HCT116 (cell line): Measurements from ENCODE around the gene BOD1. TPM values are rescaled to one million over a fixed set of nuclear protein-coding genes. Genes with fewer than 3 reads are reported as not detected.

Source experiments
- ATAC-seq: fragments of 200-7000 bp; cut with Tn5 transposase; 2 replicates; pipeline ENCODE4 v1.9.1; 2020; ENCODE audit warnings: mild to moderate bottlenecking, moderate library complexity
- Bru-seq: library from RNA; stranded (reverse); fragments of 400-500 nt; gene quantifications from one replicate; lab custom pipeline; 2021; lab: Mats Ljungman, UMichigan
- BruChase-seq, 2 experiments: library from RNA; stranded (reverse); fragments of 400-500 nt; gene quantifications; one replicate each; lab custom pipeline; 2021; lab: Mats Ljungman, UMichigan
- BruUV-seq: library from RNA; stranded (reverse); fragments of 400-500 nt; replicated peaks from 2 replicates; lab custom pipeline; 2021; lab: Mats Ljungman, UMichigan
- CTCF ChIA-PET: fragments of 300-600 bp; sonication (Branson Sonifier 250); formaldehyde crosslinking; loops from one replicate; lab custom pipeline; 2021; ENCODE audit warnings: antibody characterized with exemption; lab: Charles Lee
- POLR2A ChIA-PET: fragments of 300-600, 350-600 bp; sonication (Branson Sonifier 250); formaldehyde crosslinking; loops from one replicate; lab custom pipeline; 2021; ENCODE audit warnings: antibody characterized with exemption; lab: Charles Lee
- RAD21 ChIA-PET, 2 experiments: fragments of 300-600 bp; sonication (Branson Sonifier 250); formaldehyde crosslinking; loops; one replicate each; lab custom pipeline; 2023; ENCODE audit warnings: low total read pairs in 2 of 2; ENCODE audit not compliant: uncharacterized antibody in 2 of 2, unreplicated experiment in 2 of 2, low non-redundant PET in 1 of 2; lab: Charles Lee
- DNase-seq: peaks from one replicate; pipeline ENCODE4 v3.0.0-alpha.2; 2010; ENCODE audit warnings: low read depth, low spot score
- H2AFZ ChIP-seq: fragments of 200-600 bp; shearing (Covaris generic), sonication (generic); 2 replicates; pipeline ENCODE4 v1.6.1; 2017; ENCODE audit warnings: low read depth, mixed run types, mixed read lengths, antibody characterized with exemption, low read length; ENCODE audit not compliant: poor library complexity, severe bottlenecking
- H3K27ac ChIP-seq: 2 replicates; pipeline ENCODE4 v1.5.1; 2012; ENCODE audit warnings: low read depth, low read length
- H3K27me3 ChIP-seq: fragments of 200-600 bp; sonication (generic); 2 replicates; pipeline ENCODE4 v1.6.1; 2016; ENCODE audit warnings: mixed run types, low read length, mixed read lengths; ENCODE audit not compliant: insufficient read depth
- H3K36me3 ChIP-seq, 2 experiments: fragments of 200-500 bp in 1 of 2; fragments of 200-600 bp in 1 of 2; sonication (Bioruptor generic) in 1 of 2; sonication (generic) in 1 of 2; 2 replicates each; pipeline versions ENCODE4 v1.5.1 to v1.6.1; 2014 to 2016; ENCODE audit warnings: low read length in 2 of 2, inconsistent platforms in 1 of 2, mixed read lengths in 1 of 2, mixed run types in 1 of 2; ENCODE audit not compliant: insufficient read depth in 2 of 2, control insufficient read depth in 1 of 2
- H3K4me1 ChIP-seq, 2 experiments: fragments of 200-600 bp in 1 of 2; sonication (generic) in 1 of 2; 2 replicates each; pipeline versions ENCODE4 v1.5.1 to v1.6.1; 2012 to 2017; ENCODE audit warnings: low read length in 2 of 2, inconsistent platforms in 1 of 2, mild to moderate bottlenecking in 1 of 2, mixed read lengths in 1 of 2, mixed run types in 1 of 2, moderate library complexity in 1 of 2; ENCODE audit not compliant: insufficient read depth in 2 of 2, control insufficient read depth in 1 of 2
- H3K4me2 ChIP-seq: fragments of 200-600 bp; sonication (generic); 2 replicates; pipeline ENCODE4 v1.6.1; 2017; ENCODE audit warnings: mixed run types, low read length, mixed read lengths
- H3K4me3 ChIP-seq, 2 experiments: fragments of 200-600 bp in 1 of 2; sonication (generic) in 1 of 2; replicated peaks in 1 of 2; 2 replicates each; pipeline ENCODE4 v1.5.1; 2011 to 2016; ENCODE audit warnings: low read length in 2 of 2, control low read depth in 1 of 2, low read depth in 1 of 2, mild to moderate bottlenecking in 1 of 2, mixed read lengths in 1 of 2, mixed run types in 1 of 2
- H3K79me2 ChIP-seq: fragments of 200-600 bp; sonication (generic); 2 replicates; pipeline ENCODE4 v1.6.1; 2017; ENCODE audit warnings: mild to moderate bottlenecking, mixed run types, low read length, moderate library complexity, mixed read lengths; ENCODE audit not compliant: insufficient read depth
- H3K9ac ChIP-seq: fragments of 200-600 bp; sonication (generic); 2 replicates; pipeline ENCODE4 v1.6.1; 2016; ENCODE audit warnings: low read length, mixed read lengths
- H3K9me2 ChIP-seq: fragments of 200-600 bp; sonication (generic), shearing (Covaris generic); 2 replicates; pipeline ENCODE4 v1.6.1; 2017; ENCODE audit warnings: mixed run types, mild to moderate bottlenecking, moderate library complexity; ENCODE audit not compliant: insufficient read depth
- H3K9me3 ChIP-seq, 2 experiments: fragments of 200-500 bp in 1 of 2; fragments of 200-600 bp in 1 of 2; sonication (Bioruptor generic) in 1 of 2; sonication (generic) in 1 of 2; 2 replicates each; pipeline ENCODE4 v1.6.1; 2014 to 2017; ENCODE audit warnings: low read length in 2 of 2, mixed read lengths in 2 of 2, inconsistent platforms in 1 of 2, low read depth in 1 of 2, mild to moderate bottlenecking in 1 of 2, mixed run types in 1 of 2, moderate library complexity in 1 of 2; ENCODE audit not compliant: control insufficient read depth in 1 of 2, insufficient read depth in 1 of 2
- H4K20me1 ChIP-seq: fragments of 200-600 bp; sonication (generic), shearing (Covaris generic); 2 replicates; pipeline ENCODE4 v1.6.1; 2017; ENCODE audit warnings: mixed run types, mild to moderate bottlenecking, moderate library complexity; ENCODE audit not compliant: insufficient read depth
- CBX3 ChIP-seq: IDR thresholded peaks from 2 replicates; pipeline ENCODE4 v1.6.1; 2012; ENCODE audit warnings: low read depth
- CEBPB ChIP-seq: IDR thresholded peaks from 2 replicates; pipeline ENCODE4 v1.6.1; 2012; ENCODE audit warnings: low read depth
- EGR1 ChIP-seq: IDR thresholded peaks from 2 replicates; pipeline ENCODE4 v1.6.1; 2012; ENCODE audit warnings: low read depth
- ELF1 ChIP-seq: IDR thresholded peaks from 2 replicates; pipeline ENCODE4 v1.6.1; 2012; ENCODE audit warnings: low read depth, borderline replicate concordance
- EZH2 ChIP-seq: fragments of 200-600 bp; sonication (generic); IDR thresholded peaks from 2 replicates; pipeline ENCODE4 v1.6.1; 2017; ENCODE audit warnings: antibody characterized with exemption, mixed run types
- EZH2phosphoT487 ChIP-seq: fragments of 200-600 bp; IDR thresholded peaks from 2 replicates; pipeline ENCODE4 v1.6.1; 2018; ENCODE audit warnings: antibody characterized with exemption, borderline replicate concordance
- FOSL1 ChIP-seq: IDR thresholded peaks from 2 replicates; pipeline ENCODE4 v1.6.1; 2012; ENCODE audit warnings: low read depth
- JUND ChIP-seq: IDR thresholded peaks from 2 replicates; pipeline ENCODE4 v1.6.1; 2012
- POLR2A ChIP-seq: IDR thresholded peaks from 2 replicates; pipeline ENCODE4 v1.7.0; 2011; ENCODE audit warnings: borderline replicate concordance; ENCODE audit not compliant: insufficient read depth, insufficient read length; ENCODE audit errors: extremely low read depth
- POLR2AphosphoS5 ChIP-seq: IDR thresholded peaks from 2 replicates; pipeline ENCODE4 v1.6.1; 2011; ENCODE audit warnings: mild to moderate bottlenecking, low read depth, low read length, moderate library complexity
- RAD21 ChIP-seq: IDR thresholded peaks from 2 replicates; pipeline ENCODE4 v1.6.1; 2012; ENCODE audit warnings: low read depth, mild to moderate bottlenecking
- SIN3A ChIP-seq: IDR thresholded peaks from 2 replicates; pipeline ENCODE4 v1.6.1; 2012; ENCODE audit warnings: low read depth
- SP1 ChIP-seq: IDR thresholded peaks from 2 replicates; pipeline ENCODE4 v1.6.1; 2012; ENCODE audit warnings: low read depth
- SRF ChIP-seq: IDR thresholded peaks from 2 replicates; pipeline ENCODE4 v1.6.1; 2012; ENCODE audit warnings: low read depth
- TCF7L2 ChIP-seq: IDR thresholded peaks from 2 replicates; pipeline ENCODE4 v1.7.0; 2011; ENCODE audit warnings: borderline replicate concordance, inconsistent platforms; ENCODE audit not compliant: insufficient read depth, insufficient read length; ENCODE audit errors: extremely low read depth
- YY1 ChIP-seq: IDR thresholded peaks from 2 replicates; pipeline ENCODE4 v1.6.1; 2011; ENCODE audit warnings: low read length, low read depth, moderate library complexity, mild to moderate bottlenecking; ENCODE audit not compliant: insufficient replicate concordance; ENCODE audit errors: extremely low read depth
- ZBTB33 ChIP-seq: IDR thresholded peaks from 2 replicates; pipeline ENCODE4 v1.6.1; 2011; ENCODE audit warnings: mild to moderate bottlenecking, low read length, moderate library complexity; ENCODE audit not compliant: insufficient replicate concordance; ENCODE audit errors: extremely low read depth
- ZFX ChIP-seq: fragments of 450-650 bp; IDR thresholded peaks from 2 replicates; pipeline ENCODE4 v1.6.1; 2017
- intact Hi-C: fragments of 100-400 bp; cut with micrococcal nuclease; formaldehyde crosslinking; loops from 2 replicates; pipeline ENCODE4 v1.10.0; 2022
- long read RNA-seq: library from polyadenylated mRNA; unstranded; transcript quantifications from one replicate; pipeline ENCODE4 v2.0.0, GENCODE V29; 2021; ENCODE audit not compliant: unreplicated experiment
- polyA plus RNA-seq: library from polyadenylated mRNA; unstranded; fragments of >200 nt; gene quantifications from 2 replicates; pipeline ENCODE4 v1.2.1, GENCODE V29; 2012; ENCODE audit warnings: missing spikeins
- total RNA-seq: library from RNA; stranded (reverse); gene quantifications from one replicate; pipeline ENCODE4 v1.2.1, GENCODE V29; 2021; ENCODE audit not compliant: unreplicated experiment
- TF ChIP-seq, protein P1 (sequence below): IDR thresholded peaks from 2 replicates; pipeline ENCODE4 v1.6.1; 2012
- TF ChIP-seq, protein P2 (sequence below), 3 experiments: fragments of 200-600 bp in 1 of 3; sonication (generic) in 1 of 3; IDR thresholded peaks in 2 of 3; conservative IDR thresholded peaks in 1 of 3; 2 replicates each; pipeline ENCODE4 v1.5.1; 2012 to 2017; ENCODE audit warnings: low read depth in 2 of 3, low read length in 2 of 3, antibody characterized with exemption in 1 of 3, borderline replicate concordance in 1 of 3, control low read depth in 1 of 3, mild to moderate bottlenecking in 1 of 3, mixed read lengths in 1 of 3, mixed run types in 1 of 3, moderate library complexity in 1 of 3; ENCODE audit not compliant: insufficient read depth in 1 of 3

Gene BOD1
- total RNA-seq (60.2 TPM), Bru-seq, nascent RNA (percentile 94 among the genes with signal in this experiment), BruChase-seq, experiment 1, labeled RNA remaining after a 6-hour chase (percentile 92 among the genes with signal in this experiment), BruChase-seq, experiment 2, labeled RNA remaining after a 2-hour chase (percentile 88 among the genes with signal in this experiment)
- 50.5 and 64.2 TPM in 2 replicates for polyA plus RNA-seq
- long read RNA-seq, transcript BOD1-207 (2 exons, 736 nt): minor isoform, 10 of 66 reads
- long read RNA-seq, transcript BOD1-202 (4 exons, 1,562 nt): major isoform, 43 of 66 reads
- long read RNA-seq, partial matches to known transcripts: 0 of 66 reads
- long read RNA-seq, other reads (novel, unspliced or antisense): 9 of 66 reads

- Histone ChIP-seq H3K9ac (peak within 1 kb of the TSS; percentile 85), H3K36me3 (peaks cover 13 to 26% of the 10 kb centered on the region in 2 experiments; a peak in 3 of 4 replicates), H3K4me1 (peaks cover 9 to 18% of the 10 kb centered on the region in 2 experiments; a peak in 3 of 4 replicates), H3K79me2 (peaks cover 46% of the 10 kb centered on the region), H3K27me3 (no peaks in the 10 kb centered on the region), H3K4me2 (peak within 1 kb of the TSS; percentile 86), H3K9me3 (no peaks in the 10 kb centered on the region), H3K4me3 (peak within 1 kb of the TSS; percentile 72 to 88), H2AFZ (peak within 1 kb of the TSS; percentile 79), H3K9me2 (no peaks in the 10 kb centered on the region), H3K27ac (peak within 1 kb of the TSS; percentile 81), H4K20me1 (no peaks in the 10 kb centered on the region)
- POLR2A ChIA-PET: interaction anchor here (1.1 to 1.4 kb wide), 2 partner anchors 12 to 288 kb away, joined by 3 to 5 read pairs; partner anchors contain the start of gene STC2
- intact Hi-C loops: loop anchor here (5.0 kb wide), 1 partner anchor 289 kb away; the partner anchor contains the start of gene STC2
- ATAC-seq (peak; percentile 95), DNase-seq (peak; percentile 96)
- RAD21 ChIA-PET: no interaction called here
- no TSS peak for BruUV-seq
- CTCF ChIA-PET: interaction anchor here (0.7 to 6.8 kb wide), 19 partner anchors 13 to 910 kb away, joined by 3 to 73 read pairs (median 4); partner anchors contain the start of gene STC2
- TF ChIP-seq CBX3: 0 out of 2 replicates have a peak, but pooled peaks have one; percentile 19
- peak; percentile 47 for TF ChIP-seq POLR2AphosphoS5
- TF ChIP-seq, protein P1, sequence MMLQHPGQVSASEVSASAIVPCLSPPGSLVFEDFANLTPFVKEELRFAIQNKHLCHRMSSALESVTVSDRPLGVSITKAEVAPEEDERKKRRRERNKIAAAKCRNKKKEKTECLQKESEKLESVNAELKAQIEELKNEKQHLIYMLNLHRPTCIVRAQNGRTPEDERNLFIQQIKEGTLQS: no peak
- no peak for TF ChIP-seq EZH2phosphoT487
- TF ChIP-seq ELF1: no peak; the same call in 1 of the 2 replicates
- no peak for TF ChIP-seq RAD21
- TF ChIP-seq, protein P2, sequence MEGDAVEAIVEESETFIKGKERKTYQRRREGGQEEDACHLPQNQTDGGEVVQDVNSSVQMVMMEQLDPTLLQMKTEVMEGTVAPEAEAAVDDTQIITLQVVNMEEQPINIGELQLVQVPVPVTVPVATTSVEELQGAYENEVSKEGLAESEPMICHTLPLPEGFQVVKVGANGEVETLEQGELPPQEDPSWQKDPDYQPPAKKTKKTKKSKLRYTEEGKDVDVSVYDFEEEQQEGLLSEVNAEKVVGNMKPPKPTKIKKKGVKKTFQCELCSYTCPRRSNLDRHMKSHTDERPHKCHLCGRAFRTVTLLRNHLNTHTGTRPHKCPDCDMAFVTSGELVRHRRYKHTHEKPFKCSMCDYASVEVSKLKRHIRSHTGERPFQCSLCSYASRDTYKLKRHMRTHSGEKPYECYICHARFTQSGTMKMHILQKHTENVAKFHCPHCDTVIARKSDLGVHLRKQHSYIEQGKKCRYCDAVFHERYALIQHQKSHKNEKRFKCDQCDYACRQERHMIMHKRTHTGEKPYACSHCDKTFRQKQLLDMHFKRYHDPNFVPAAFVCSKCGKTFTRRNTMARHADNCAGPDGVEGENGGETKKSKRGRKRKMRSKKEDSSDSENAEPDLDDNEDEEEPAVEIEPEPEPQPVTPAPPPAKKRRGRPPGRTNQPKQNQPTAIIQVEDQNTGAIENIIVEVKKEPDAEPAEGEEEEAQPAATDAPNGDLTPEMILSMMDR (IDR thresholded peaks at IDR 0.05 in 2 of 3, conservative IDR thresholded peaks at IDR 0.05 in 1 of 3; ENCODE audit: borderline replicate concordance in 1 of 3, insufficient read depth in 1 of 3, low read depth in 2 of 3, low read length in 2 of 3): no peak
- TF ChIP-seq CEBPB: no peak
- no peak for TF ChIP-seq FOSL1
- TF ChIP-seq YY1: peak; percentile 58
- TF ChIP-seq JUND: no peak
- TF ChIP-seq SIN3A: no peak
- TF ChIP-seq TCF7L2: no peak
- peak; percentile 90 for TF ChIP-seq ZFX
- TF ChIP-seq SP1: peak; percentile 58; the same call in 1 of the 2 replicates
- TF ChIP-seq EZH2: no peak
- no peak for TF ChIP-seq POLR2A
- TF ChIP-seq ZBTB33: no peak
- TF ChIP-seq EGR1: peak; percentile 91
- peak; percentile 96 for TF ChIP-seq SRF
Measured at GRCh38 chr5:173616577-173617118, at the start of gene BOD1. TSS of gene BOD1 (minus strand) at chr5:173616650. CDS start at chr5:173616436, 214 bp downstream.
